HEK293T (cell line): ENCODE measurements around the gene MPZL1.

Experiments used
- ARNT ChIP-seq: fragments of 450-650 bp; IDR thresholded peaks from 2 replicates; pipeline ENCODE4 v1.6.1; 2017; ENCODE audit warnings: mild to moderate bottlenecking
- BHLHE40 ChIP-seq: fragments of 450-650 bp; IDR thresholded peaks from 2 replicates; pipeline ENCODE4 v1.6.1; 2016; ENCODE audit warnings: mild to moderate bottlenecking, moderate library complexity, borderline replicate concordance
- FOXA1 ChIP-seq: fragments of 450-650 bp; IDR thresholded peaks from 2 replicates; pipeline ENCODE4 v1.6.1; 2016; ENCODE audit warnings: mild to moderate bottlenecking
- FOXK2 ChIP-seq: fragments of 450-650 bp; IDR thresholded peaks from 2 replicates; pipeline ENCODE4 v1.6.1; 2016; ENCODE audit warnings: mild to moderate bottlenecking
- FOXM1 ChIP-seq: fragments of 450-650 bp; IDR thresholded peaks from 2 replicates; pipeline ENCODE4 v1.6.1; 2017; ENCODE audit warnings: mild to moderate bottlenecking, borderline replicate concordance
- HDGF ChIP-seq: fragments of 450-650 bp; IDR thresholded peaks from 2 replicates; pipeline ENCODE4 v1.6.1; 2017; ENCODE audit warnings: antibody characterized with exemption, borderline replicate concordance
- L3MBTL2 ChIP-seq: fragments of 450-650 bp; conservative IDR thresholded peaks from 2 replicates; pipeline ENCODE4 v1.6.1; 2016; ENCODE audit warnings: mild to moderate bottlenecking
- PKNOX1 ChIP-seq: fragments of 450-650 bp; IDR thresholded peaks from 2 replicates; pipeline ENCODE4 v1.6.1; 2016
- SP1 ChIP-seq: fragments of 450-650 bp; IDR thresholded peaks from 2 replicates; pipeline ENCODE4 v1.6.1; 2017
- SUZ12 ChIP-seq: fragments of 450-650 bp; IDR thresholded peaks from 2 replicates; pipeline ENCODE4 v1.6.1; 2016; ENCODE audit warnings: mild to moderate bottlenecking
- TARDBP ChIP-seq: fragments of 450-650 bp; IDR thresholded peaks from 2 replicates; pipeline ENCODE4 v1.6.1; 2016
- ZNF384 ChIP-seq: fragments of 450-650 bp; IDR thresholded peaks from 2 replicates; pipeline ENCODE4 v1.6.1; 2016

GRCh38 chr1:167738158-167738557, 16.4 kb downstream of the MPZL1 start:
- TF ChIP-seq L3MBTL2 (no peak), FOXM1 (no peak), TARDBP (no peak), SP1 (no peak), FOXA1 (no peak), SUZ12 (no peak), ZNF384 (no peak), FOXK2 (no peak), BHLHE40 (no peak), PKNOX1 (no peak), ARNT (no peak), HDGF (no peak)
